Pancreas (tissue), 10 donors: ENCODE measurements around the gene MFSD12. TPM values are rescaled to one million over a fixed set of nuclear protein-coding genes. Genes with fewer than 3 reads are reported as not detected.

Source experiments
- ATAC-seq, 4 donors: fragments of 200-7000 bp; cut with Tn5 transposase; one replicate each; pipeline versions ENCODE4 v1.8.0 to v1.9.1; 2020; ENCODE audit warnings: mild to moderate bottlenecking in 4 of 4, moderate library complexity in 4 of 4
- DNase-seq, 6 donors: peaks; one replicate each; pipeline ENCODE4 v3.0.0-alpha.2; 2020
- FAIRE-seq: peaks from 2 replicates; lab custom pipeline; 2012; peaks lifted over from hg19 to GRCh38; lab: Jason Lieb, UNC
- H3K27ac ChIP-seq, 4 donors: fragments of 200-600 bp; sonication (generic); 1 replicate in 3 of 4; 2 replicates in 1 of 4; pipeline versions ENCODE4 v1.5.0 to v1.8.0; 2020
- H3K27me3 ChIP-seq, 4 donors: fragments of 200-600 bp; one replicate each; pipeline ENCODE4 v1.8.0; 2021
- H3K36me3 ChIP-seq, 3 donors: fragments of 200-600 bp; sonication (generic) in 1 of 3; one replicate each; pipeline versions ENCODE4 v1.5.0 to v1.8.0; 2020 to 2021
- H3K4me1 ChIP-seq, 3 donors: fragments of 200-600 bp; one replicate each; pipeline ENCODE4 v1.8.0; 2021
- H3K4me3 ChIP-seq, 4 donors: fragments of 200-600 bp; sonication (generic) in 2 of 4; one replicate each; pipeline versions ENCODE4 v1.5.0 to v1.8.0; 2020 to 2021
- H3K9me3 ChIP-seq, 4 donors: fragments of 200-600 bp; one replicate each; pipeline ENCODE4 v1.8.0; 2021
- CTCF ChIP-seq, 4 donors: fragments of 200-600 bp; sonication (generic) in 3 of 4; IDR thresholded peaks; one replicate each; pipeline versions ENCODE4 v1.5.0 to v1.8.0; 2021; ENCODE audit warnings: antibody characterized with exemption in 4 of 4
- WGBS, 2 donors: extraction: QIAGEN DNeasy Blood & Tissue Kit; methylation state at CpG; one replicate each; pipeline ENCODE4 v1.1.7; 2013; 5-methylcytosine and 5-hydroxymethylcytosine counted together
- intact Hi-C, 3 donors: fragments of 100-400 bp; cut with DNase I; formaldehyde crosslinking; loops; one replicate each; pipeline versions ENCODE4 v1.11.1 to v1.14.2; 2022
- polyA plus RNA-seq, 2 donors: library from polyadenylated mRNA; stranded (reverse); fragments of 200-250 nt; gene quantifications; one replicate each; pipeline ENCODE4 v1.2.3, GENCODE V29; 2013
- total RNA-seq, 6 donors: library from RNA; stranded (reverse); fragmentation: NEBNext Ultra II Directional in 4 of 6; extraction: Animal tissue kit (Norgen Biotek cat#: 25700) in 4 of 6; gene quantifications; one replicate each; pipeline versions ENCODE4 v1.2.1 to v1.2.4, GENCODE V29; 2021 to 2023
- donor health status: healthy with polysubstance abuse.
- donor health status: DM: no; HTN: no; CAD: no; lungs with moderate emphysema.
- donor health status: DM: no; HTN: no; CAD: no.
- donor health status: control.
- donor health status: control.
- donor health status: Bipolar disorder and iron deficiency.
- donor health status: DM: yes; HTN: yes; CAD: no.
- donor health status: DM: no; HTN: no; CAD: no.
- donor health status: DM: no; HTN: no; CAD: no.
- donor health status: DM: yes; HTN: yes; CAD: no.

The MFSD12 gene
- total and polyA plus RNA-seq, 8 donors = 24.8 to 53.8 (median 39.2) TPM

GRCh38 chr19:3605361-3605760 lies 48.0 kb upstream of the MFSD12 start:
- no peak overlapping the region for H3K27ac ChIP-seq
- ATAC-seq (no peak), FAIRE-seq (no peak)

DNA sequence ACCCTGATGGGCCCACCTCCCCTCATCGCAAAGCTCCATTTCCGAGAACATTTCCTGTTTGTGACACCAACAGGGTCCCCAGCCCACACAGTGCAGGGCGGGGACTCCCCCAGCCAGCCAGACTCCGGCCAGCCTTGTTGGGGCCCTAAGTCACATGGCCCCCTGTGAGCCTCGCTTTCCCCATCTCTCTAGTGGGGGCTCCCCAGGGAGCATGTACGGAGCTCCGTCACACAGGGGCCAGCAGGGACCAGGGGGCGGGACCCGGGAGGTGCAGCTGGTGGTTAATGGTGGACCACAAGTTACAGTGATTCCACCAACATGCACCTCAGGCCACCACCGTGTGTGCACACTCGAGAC lies 47.6 kb upstream of the MFSD12 start:
- DNase-seq (peak in 1 of 6 donors; percentile 10), FAIRE-seq (no peak), ATAC-seq (no peak)
- Histone ChIP-seq H3K27me3 (no peaks in the 10 kb centered on the region), H3K36me3 (no peaks in the 10 kb centered on the region), H3K4me1 (peaks cover 0 to 12% (median 0%) of the 10 kb centered on the region in 3 donors), H3K4me3 (no peak overlapping the region), H3K27ac (no peak overlapping the region), H3K9me3 (no peaks in the 10 kb centered on the region)
- TF ChIP-seq CTCF (IDR thresholded peaks at IDR 0.05) = no peak
- 77 to 83% methylated on average over 11 of the region's 11 CpGs for WGBS, 2 donors
- intact Hi-C loops = no loop called here

More at GRCh38 chr19:3605361-3605760, 48.0 kb upstream of the MFSD12 start:
- Histone ChIP-seq H3K36me3 (no peaks in the 10 kb centered on the region), H3K4me3 (no peak overlapping the region), H3K4me1 (peaks cover 0 to 12% (median 0%) of the 10 kb centered on the region in 3 donors), H3K9me3 (no peaks in the 10 kb centered on the region), H3K27me3 (no peaks in the 10 kb centered on the region)
- TF ChIP-seq CTCF (IDR thresholded peaks at IDR 0.05) = no peak
- DNase-seq = no peak
- intact Hi-C loops = no loop called here
- 75 to 87% methylated on average over 3 of the region's 3 CpGs for WGBS, 2 donors

DNA sequence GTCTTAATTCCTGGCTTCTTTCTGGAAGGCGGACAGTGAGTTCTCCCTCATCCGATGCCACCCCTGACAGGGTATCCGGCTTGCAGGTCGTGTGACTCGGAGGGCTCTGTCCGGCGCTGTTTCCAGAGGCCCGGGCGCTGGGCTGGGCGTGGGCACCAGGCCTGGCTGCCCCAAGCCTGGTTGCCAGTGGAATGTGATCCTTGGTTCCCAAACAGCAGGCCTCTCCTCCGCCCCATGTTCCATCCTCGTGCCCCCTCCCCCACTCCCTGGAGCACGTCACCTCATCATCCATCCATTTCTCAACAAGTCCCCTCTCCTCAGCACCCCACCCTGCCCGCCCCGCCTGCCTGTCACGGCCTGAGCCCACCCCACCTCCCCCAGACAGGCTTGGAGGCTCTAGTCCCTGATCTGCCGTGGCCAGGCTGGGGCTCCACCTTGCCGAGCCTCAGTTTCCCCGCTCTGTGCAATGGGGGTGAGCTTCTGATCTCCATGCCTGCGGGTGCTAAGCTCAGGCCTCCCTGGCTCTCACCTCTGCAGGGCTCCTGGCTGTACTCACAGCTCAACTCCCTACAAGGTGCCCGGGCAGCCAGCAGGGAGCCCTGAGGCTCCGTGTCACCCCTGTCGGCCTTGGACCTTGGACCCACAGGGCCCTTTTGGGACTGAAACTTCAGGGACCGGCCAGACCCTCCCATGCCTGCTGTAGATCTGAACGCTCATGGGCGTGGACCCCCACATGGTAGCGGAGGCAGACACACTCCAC lies 47.0 kb upstream of the MFSD12 start:
- intact Hi-C loops = no loop called here
- no peaks in the 10 kb centered on the region for H3K9me3 ChIP-seq
- ATAC-seq (no peak), DNase-seq (no peak), FAIRE-seq (no peak)
- H3K36me3 ChIP-seq = no peaks in the 10 kb centered on the region
- H3K4me3 ChIP-seq = no peak overlapping the region
- peaks cover 0 to 12% (median 0%) of the 10 kb centered on the region in 3 donors for H3K4me1 ChIP-seq
- no peak for TF ChIP-seq CTCF (IDR thresholded peaks at IDR 0.05)
- H3K27me3 ChIP-seq = no peaks in the 10 kb centered on the region
- 63 to 74% methylated on average over 27 of the region's 27 CpGs for WGBS, 2 donors
- no peak overlapping the region for H3K27ac ChIP-seq

- H3K9me3 ChIP-seq = no peaks in the 10 kb centered on the region
- intact Hi-C loops = no loop called here
- DNase-seq (peak in 1 of 6 donors; percentile 28), ATAC-seq (no peak), FAIRE-seq (no peak)
- H3K36me3 ChIP-seq = no peaks in the 10 kb centered on the region
- H3K4me1 ChIP-seq = peaks cover 0 to 12% (median 0%) of the 10 kb centered on the region in 3 donors
- TF ChIP-seq CTCF (IDR thresholded peaks at IDR 0.05) = no peak
- 55 to 59% methylated on average over 23 of the region's 23 CpGs for WGBS, 2 donors
- H3K4me3 ChIP-seq = no peak overlapping the region
- no peaks in the 10 kb centered on the region for H3K27me3 ChIP-seq
- no peak overlapping the region for H3K27ac ChIP-seq
Observed at GRCh38 chr19:3603121-3603811, 45.9 kb upstream of the MFSD12 start.

DNA sequence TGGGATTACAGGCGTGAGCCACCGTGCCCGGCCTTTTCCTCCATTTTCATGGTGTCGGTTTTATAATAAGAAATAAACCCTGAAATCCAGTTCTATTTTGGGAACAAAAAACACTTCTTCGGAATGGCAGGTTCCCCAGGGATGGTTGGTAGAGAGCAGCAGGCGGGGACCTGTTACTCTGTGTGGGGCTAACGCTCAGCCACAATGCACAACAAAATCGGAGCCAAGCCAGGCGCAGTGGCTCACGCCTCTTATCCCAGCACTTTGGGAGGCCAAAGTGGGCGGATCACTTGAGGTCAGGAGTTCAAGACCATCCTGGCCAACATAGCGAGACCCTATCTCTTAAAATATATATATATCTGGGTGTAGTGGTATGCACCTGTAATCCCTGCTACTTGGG lies 43.6 kb upstream of the MFSD12 start:
- no peak for TF ChIP-seq CTCF (IDR thresholded peaks at IDR 0.05)
- WGBS, 2 donors = 73 to 85% methylated on average over 12 of the region's 12 CpGs
- Histone ChIP-seq H3K27ac (no peak overlapping the region), H3K4me3 (no peak overlapping the region), H3K27me3 (no peaks in the 10 kb centered on the region), H3K36me3 (no peaks in the 10 kb centered on the region), H3K4me1 (peaks cover 0 to 2% (median 0%) of the 10 kb centered on the region in 3 donors), H3K9me3 (no peaks in the 10 kb centered on the region)
- intact Hi-C loops = no loop called here
- no peak for DNase-seq
- ATAC-seq = no peak
- FAIRE-seq = no peak
